Common myeloid progenitor, CD34-positive (primary cell): ENCODE measurements around the gene NXT1.

Source experiments
- CTCF ChIA-PET: fragments of 350-600 bp; sonication (Branson Sonifier 250); formaldehyde crosslinking; loops from one replicate; lab custom pipeline; 2021; ENCODE audit warnings: antibody characterized with exemption; lab: Charles Lee
- POLR2A ChIA-PET: fragments of 350-600 bp; sonication (Branson Sonifier 250); formaldehyde crosslinking; loops from one replicate; lab custom pipeline; 2021; ENCODE audit warnings: antibody characterized with exemption; lab: Charles Lee
- DNase-seq, 3 donors: peaks; one replicate each; pipeline versions ENCODE4 v3.0.0 to v3.0.0-alpha.2; 2013
- H3K27ac ChIP-seq, 2 experiments: 1 replicate in 1 of 2; 2 replicates in 1 of 2; pipeline ENCODE4 v1.7.0; 2013; ENCODE audit warnings: inconsistent platforms in 2 of 2, low read length in 2 of 2, mild to moderate bottlenecking in 2 of 2, low read depth in 1 of 2, moderate library complexity in 1 of 2; ENCODE audit not compliant: severe bottlenecking in 2 of 2, insufficient read depth in 1 of 2, poor library complexity in 1 of 2
- H3K27me3 ChIP-seq, 5 experiments: replicated peaks in 2 of 5; 1 replicate in 3 of 5; 2 replicates in 2 of 5; pipeline versions ENCODE4 v1.6.1 to v1.7.0; 2013; ENCODE audit warnings: low read length in 4 of 5, mild to moderate bottlenecking in 2 of 5, moderate library complexity in 2 of 5, inconsistent platforms in 1 of 5; ENCODE audit not compliant: insufficient read depth in 5 of 5, control insufficient read depth in 4 of 5
- H3K36me3 ChIP-seq, 4 experiments: 1 replicate in 2 of 4; 2 replicates in 2 of 4; pipeline versions ENCODE4 v1.6.1 to v1.7.0; 2013; ENCODE audit warnings: low read length in 3 of 4, control low read depth in 1 of 4, mild to moderate bottlenecking in 1 of 4; ENCODE audit not compliant: control insufficient read depth in 4 of 4, insufficient read depth in 4 of 4
- H3K4me1 ChIP-seq, 4 experiments: 1 replicate in 3 of 4; 2 replicates in 1 of 4; pipeline versions ENCODE4 v1.6.1 to v1.7.1; 2013; ENCODE audit warnings: low read length in 3 of 4, mild to moderate bottlenecking in 3 of 4, control low read depth in 1 of 4, inconsistent platforms in 1 of 4, moderate library complexity in 1 of 4; ENCODE audit not compliant: control insufficient read depth in 4 of 4, insufficient read depth in 4 of 4; ENCODE audit errors: control extremely low read depth in 1 of 4
- H3K4me3 ChIP-seq, 7 experiments: 1 replicate in 4 of 7; 2 replicates in 3 of 7; pipeline versions ENCODE4 v1.5.1 to v1.7.0; 2013; ENCODE audit warnings: mild to moderate bottlenecking in 7 of 7, low read length in 6 of 7, moderate library complexity in 6 of 7, inconsistent platforms in 2 of 7, low read depth in 2 of 7, control low read depth in 1 of 7; ENCODE audit not compliant: insufficient read depth in 4 of 7, control insufficient read depth in 1 of 7; ENCODE audit errors: extremely low read depth in 1 of 7
- H3K9me3 ChIP-seq, 5 experiments: 1 replicate in 4 of 5; 2 replicates in 1 of 5; pipeline versions ENCODE4 v1.6.1 to v1.7.1; 2013; ENCODE audit warnings: low read length in 4 of 5, mild to moderate bottlenecking in 2 of 5, inconsistent platforms in 1 of 5, low read depth in 1 of 5, moderate library complexity in 1 of 5; ENCODE audit not compliant: control insufficient read depth in 4 of 5, insufficient read depth in 2 of 5; ENCODE audit errors: control extremely low read depth in 1 of 5
- WGBS: methylation state at CpG from one replicate; pipeline ENCODE4 v1.1.5; 2013; ENCODE audit not compliant: insufficient coverage; 5-methylcytosine and 5-hydroxymethylcytosine counted together

NXT1 gene

DNA sequence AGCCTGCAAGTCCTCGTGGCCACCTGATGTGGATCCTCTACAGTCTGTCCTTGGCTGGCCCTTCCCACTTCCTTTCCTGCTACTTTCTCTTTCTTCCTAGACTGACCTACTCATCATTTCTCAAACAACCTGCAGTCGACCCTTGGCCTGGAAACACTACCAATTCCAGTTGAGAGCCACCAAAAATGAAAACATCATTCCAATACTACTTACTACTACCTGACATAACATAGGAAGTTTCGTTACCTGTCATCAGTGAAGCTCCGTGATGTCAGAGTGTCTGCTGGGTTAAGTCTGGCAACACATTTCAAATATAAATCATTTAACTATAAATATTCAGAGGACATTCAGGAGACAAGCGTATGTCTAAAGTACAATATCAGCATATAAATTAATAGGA lies 25.2 kb downstream of the NXT1 start:
- Histone ChIP-seq H3K4me1 (no peaks in the 10 kb centered on the region), H3K27me3 (no peaks in the 10 kb centered on the region), H3K9me3 (peaks cover 0 to 8% (median 0%) of the 10 kb centered on the region in 5 experiments), H3K27ac (no peak overlapping the region), H3K36me3 (peaks cover 21 to 80% (median 57%) of the 10 kb centered on the region in 4 experiments), H3K4me3 (no peak overlapping the region)
- CTCF ChIA-PET: interaction anchor here (1.5 to 1.6 kb wide), 2 partner anchors 24 to 32 kb away, joined by 3 to 7 read pairs; no protein-coding TSS in a partner anchor
- POLR2A ChIA-PET: no interaction called here
- no peak for DNase-seq
- 98% methylated on average over 4 of the region's 5 CpGs for WGBS

GRCh38 chr20:23379772-23380171 lies 29.2 kb downstream of the NXT1 start:
- H3K4me3 ChIP-seq: no peak overlapping the region
- no peak overlapping the region for H3K27ac ChIP-seq
- peaks cover 18 to 58% (median 34%) of the 10 kb centered on the region in 4 experiments for H3K36me3 ChIP-seq
- ChIA-PET POLR2A (no interaction called here), CTCF (interaction anchor here (1.1 to 1.3 kb wide), 5 partner anchors 10 to 42 kb away, joined by 3 to 4 read pairs (median 3); partner anchors contain the start of gene NAPB)
- H3K27me3 ChIP-seq: no peaks in the 10 kb centered on the region
- peaks cover 0 to 15% (median 2%) of the 10 kb centered on the region in 5 experiments for H3K9me3 ChIP-seq
- peaks cover 4 to 18% (median 14%) of the 10 kb centered on the region in 4 experiments for H3K4me1 ChIP-seq
- no peak for DNase-seq

- Histone ChIP-seq H3K4me1 (peaks cover 4 to 18% (median 14%) of the 10 kb centered on the region in 4 experiments), H3K9me3 (peaks cover 0 to 7% (median 2%) of the 10 kb centered on the region in 5 experiments), H3K27ac (peak overlapping the region; percentile 6 to 40), H3K27me3 (no peaks in the 10 kb centered on the region), H3K36me3 (peaks cover 7 to 42% (median 22%) of the 10 kb centered on the region in 4 experiments), H3K4me3 (peak overlapping the region in 1 of 7 experiments; percentile 42)
- peak in 2 of 3 donors; percentile 76 to 84 for DNase-seq
- POLR2A ChIA-PET: interaction anchor here (1.3 kb wide), 1 partner anchor 38 kb away, joined by 6 read pairs; no protein-coding TSS in a partner anchor
- CTCF ChIA-PET: interaction anchor here (0.9 to 1.7 kb wide), 3 partner anchors 9 to 35 kb away, joined by 3 to 4 read pairs (median 4); no protein-coding TSS in a partner anchor
These were observed 31.3 kb downstream of the NXT1 start for GRCh38 chr20:23381876-23382275.

GRCh38 chr20:23386304-23387117 lies 35.9 kb downstream of the NXT1 start:
- Histone ChIP-seq H3K27ac (no peak overlapping the region), H3K36me3 (peaks cover 10 to 56% (median 27%) of the 10 kb centered on the region in 4 experiments), H3K4me3 (no peak overlapping the region), H3K27me3 (no peaks in the 10 kb centered on the region), H3K9me3 (peaks cover 0 to 11% (median 5%) of the 10 kb centered on the region in 5 experiments), H3K4me1 (peaks cover 4 to 17% (median 12%) of the 10 kb centered on the region in 4 experiments)
- WGBS: 100% methylated on average over 1 of the region's 6 CpGs
- no peak for DNase-seq
- CTCF ChIA-PET: interaction anchor here (1.9 kb wide), 1 partner anchor 13 kb away, joined by 5 read pairs; no protein-coding TSS in a partner anchor
- POLR2A ChIA-PET: interaction anchor here (0.6 kb wide), 1 partner anchor 29 kb away, joined by 3 read pairs; no protein-coding TSS in a partner anchor

GRCh38 chr20:23387118-23387443 lies 36.5 kb downstream of the NXT1 start:
- ChIA-PET POLR2A (no interaction called here), CTCF (interaction anchor here (1.9 kb wide), 1 partner anchor 12 kb away, joined by 5 read pairs; no protein-coding TSS in a partner anchor)
- Histone ChIP-seq H3K4me1 (peaks cover 4 to 11% (median 7%) of the 10 kb centered on the region in 4 experiments), H3K36me3 (peaks cover 10 to 60% (median 28%) of the 10 kb centered on the region in 4 experiments), H3K4me3 (no peak overlapping the region), H3K27ac (no peak overlapping the region), H3K9me3 (peaks cover 0 to 11% (median 5%) of the 10 kb centered on the region in 5 experiments), H3K27me3 (no peaks in the 10 kb centered on the region)
- no CpG with 5 or more reads among the region's 3 CpGs for WGBS
- peak in 2 of 3 donors; percentile 11 to 38 for DNase-seq

- 80% methylated on average over 1 of the region's 1 CpG for WGBS
- H3K36me3 ChIP-seq: peaks cover 21 to 79% (median 47%) of the 10 kb centered on the region in 4 experiments
- H3K27ac ChIP-seq: no peak overlapping the region
- H3K4me1 ChIP-seq: peaks cover 0 to 4% (median 0%) of the 10 kb centered on the region in 4 experiments
- no peak for DNase-seq
- ChIA-PET CTCF (interaction anchor here (0.7 to 3.9 kb wide), 5 partner anchors 9 to 326 kb away, joined by 3 to 12 read pairs (median 4); no protein-coding TSS in a partner anchor), POLR2A (no interaction called here)
- H3K27me3 ChIP-seq: no peaks in the 10 kb centered on the region
- H3K9me3 ChIP-seq: peaks cover 0 to 8% (median 3%) of the 10 kb centered on the region in 5 experiments
- H3K4me3 ChIP-seq: no peak overlapping the region
These were observed 39.6 kb downstream of the NXT1 start for GRCh38 chr20:23390091-23390774.
